ENCODE measurements around the gene EIF4ENIF1. TPM values are rescaled to one million over a fixed set of nuclear protein-coding genes. Genes with fewer than 3 reads are reported as not detected.
"Not testable (repeated sequence)": the region's sequence is repeated elsewhere in the genome, so short reads cannot be mapped to it uniquely, and the experiment has no call there.

Gene EIF4ENIF1
- total RNA-seq, 1 donor: 13.4 TPM

DNA sequence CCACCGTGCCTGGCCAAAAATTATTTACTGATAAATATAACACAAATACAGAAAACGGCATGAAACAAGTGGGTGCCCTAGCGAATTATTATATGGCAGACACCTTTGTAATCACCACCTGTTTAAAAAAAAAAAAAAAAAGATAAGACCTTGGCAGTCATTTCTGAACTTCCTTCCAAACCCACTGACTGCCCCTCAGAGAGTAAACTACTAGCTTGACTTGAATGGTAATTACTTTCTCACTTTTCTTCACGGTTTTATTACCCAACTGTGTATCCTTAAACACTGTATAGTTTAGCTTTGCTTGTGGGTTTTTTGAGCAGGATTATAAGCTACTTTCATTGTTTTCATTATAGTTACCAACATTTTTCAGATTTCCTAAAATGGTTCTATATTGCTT lies 30.4 kb upstream of the EIF4ENIF1 start:
- Histone ChIP-seq H3K4me2 (ENCODE audit: insufficient read depth, low read length) (no peak overlapping the region), H3K27ac (ENCODE audit: low read depth, low read length) (no peak overlapping the region), H2AFZ (ENCODE audit: low read length) (no peak overlapping the region), H4K20me1 (ENCODE audit: insufficient read depth, low read length) (no peaks in the 10 kb centered on the region), H3K4me1 (ENCODE audit: insufficient read depth, low read length) (no peaks in the 10 kb centered on the region), H3K4me3 (ENCODE audit: insufficient read depth, low read length) (no peak overlapping the region), H3K36me3 (ENCODE audit: insufficient read depth, low read length) (no peaks in the 10 kb centered on the region), H3K9me3 (ENCODE audit: low read depth, low read length) (no peaks in the 10 kb centered on the region), H3K27me3 (ENCODE audit: insufficient read depth, low read length) (no peaks in the 10 kb centered on the region), H3K79me2 (ENCODE audit: insufficient read depth, low read length) (peaks cover 4% of the 10 kb centered on the region)
- no peak for DNase-seq (ENCODE audit: insufficient read length, low spot score, missing footprints)
- TF ChIP-seq, protein P1, sequence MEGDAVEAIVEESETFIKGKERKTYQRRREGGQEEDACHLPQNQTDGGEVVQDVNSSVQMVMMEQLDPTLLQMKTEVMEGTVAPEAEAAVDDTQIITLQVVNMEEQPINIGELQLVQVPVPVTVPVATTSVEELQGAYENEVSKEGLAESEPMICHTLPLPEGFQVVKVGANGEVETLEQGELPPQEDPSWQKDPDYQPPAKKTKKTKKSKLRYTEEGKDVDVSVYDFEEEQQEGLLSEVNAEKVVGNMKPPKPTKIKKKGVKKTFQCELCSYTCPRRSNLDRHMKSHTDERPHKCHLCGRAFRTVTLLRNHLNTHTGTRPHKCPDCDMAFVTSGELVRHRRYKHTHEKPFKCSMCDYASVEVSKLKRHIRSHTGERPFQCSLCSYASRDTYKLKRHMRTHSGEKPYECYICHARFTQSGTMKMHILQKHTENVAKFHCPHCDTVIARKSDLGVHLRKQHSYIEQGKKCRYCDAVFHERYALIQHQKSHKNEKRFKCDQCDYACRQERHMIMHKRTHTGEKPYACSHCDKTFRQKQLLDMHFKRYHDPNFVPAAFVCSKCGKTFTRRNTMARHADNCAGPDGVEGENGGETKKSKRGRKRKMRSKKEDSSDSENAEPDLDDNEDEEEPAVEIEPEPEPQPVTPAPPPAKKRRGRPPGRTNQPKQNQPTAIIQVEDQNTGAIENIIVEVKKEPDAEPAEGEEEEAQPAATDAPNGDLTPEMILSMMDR (IDR thresholded peaks at IDR 0.05; ENCODE audit: extremely low read depth, low read depth, low read length): no peak

DNA sequence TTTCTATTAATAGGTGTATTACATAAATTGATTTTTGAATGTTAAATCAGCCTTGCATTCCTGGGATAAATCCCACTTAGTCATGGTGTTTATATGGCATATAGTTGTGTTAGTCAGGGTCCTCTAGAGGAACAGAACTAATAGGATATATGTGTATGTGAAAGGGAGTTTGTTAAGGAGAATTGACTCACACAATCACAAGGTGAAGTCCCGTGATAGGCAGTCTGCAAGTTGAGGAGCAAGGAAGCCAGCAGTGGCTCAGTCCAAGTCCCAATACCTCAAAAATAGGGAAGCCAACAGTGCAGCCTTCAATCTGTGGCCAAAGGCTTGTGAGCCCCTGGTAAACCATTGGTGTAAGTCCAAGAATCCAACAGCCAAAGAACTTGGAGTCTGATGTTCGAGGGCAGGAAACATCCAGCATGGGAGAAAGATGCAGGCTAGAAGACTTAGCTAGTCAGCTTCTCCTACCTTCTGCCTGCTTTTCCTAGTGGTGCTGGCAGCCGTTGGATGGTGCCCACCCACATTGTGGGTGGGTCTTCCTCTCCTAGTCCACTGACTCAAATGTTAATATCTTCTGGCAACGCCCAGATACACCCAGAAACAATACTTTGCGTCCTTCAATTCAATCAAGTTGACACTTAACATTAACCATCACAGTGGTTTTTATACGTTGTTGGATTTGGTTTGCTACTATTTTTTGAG lies 19.6 kb upstream of the EIF4ENIF1 start:
- Histone ChIP-seq H3K9me3 (ENCODE audit: low read depth, low read length) (no peaks in the 10 kb centered on the region), H3K27me3 (ENCODE audit: insufficient read depth, low read length) (no peaks in the 10 kb centered on the region), H3K79me2 (ENCODE audit: insufficient read depth, low read length) (peaks cover 14% of the 10 kb centered on the region), H2AFZ (ENCODE audit: low read length) (peak overlapping the region; percentile 36), H3K27ac (ENCODE audit: low read depth, low read length) (peak overlapping the region; percentile 10), H3K36me3 (ENCODE audit: insufficient read depth, low read length) (peaks cover 3% of the 10 kb centered on the region), H4K20me1 (ENCODE audit: insufficient read depth, low read length) (no peaks in the 10 kb centered on the region), H3K4me3 (ENCODE audit: insufficient read depth, low read length) (no peak overlapping the region), H3K4me1 (ENCODE audit: insufficient read depth, low read length) (peaks cover 13% of the 10 kb centered on the region), H3K4me2 (ENCODE audit: insufficient read depth, low read length) (no peak overlapping the region)
- TF ChIP-seq, protein P1 (IDR thresholded peaks at IDR 0.05; ENCODE audit: extremely low read depth, low read depth, low read length): no peak
- DNase-seq (ENCODE audit: insufficient read length, low spot score, missing footprints): no peak

DNA sequence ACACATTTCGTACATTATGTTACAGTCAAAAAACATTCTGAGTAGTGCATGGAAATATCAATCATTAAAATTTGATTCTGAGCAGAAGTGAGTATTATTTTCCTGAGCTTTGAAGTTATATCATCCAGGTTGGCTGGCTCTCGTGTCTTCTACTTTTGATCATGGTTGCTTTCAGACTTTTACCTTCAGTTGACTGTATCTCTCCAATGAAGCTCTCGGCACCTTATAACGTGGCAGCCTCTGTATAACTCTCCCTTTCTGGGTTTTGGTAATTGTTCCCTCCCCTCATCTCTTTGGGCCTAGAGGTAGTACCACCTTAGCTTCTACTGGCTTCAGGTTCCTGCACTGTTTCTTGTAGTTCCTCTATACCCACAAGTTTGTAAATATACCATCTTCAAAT lies 18.9 kb upstream of the EIF4ENIF1 start:
- TF ChIP-seq, protein P1 (IDR thresholded peaks at IDR 0.05; ENCODE audit: extremely low read depth, low read depth, low read length): no peak

GRCh38 chr22:31507517-31507916 lies 17.9 kb upstream of the EIF4ENIF1 start:
- not testable (repeated sequence) for H3K9me3 ChIP-seq (ENCODE audit: low read depth, low read length); DNase-seq (ENCODE audit: insufficient read length, low spot score, missing footprints); H3K36me3 ChIP-seq (ENCODE audit: insufficient read depth, low read length); H3K4me2 ChIP-seq (ENCODE audit: insufficient read depth, low read length); H3K4me3 ChIP-seq (ENCODE audit: insufficient read depth, low read length); H2AFZ ChIP-seq (ENCODE audit: low read length); H3K27ac ChIP-seq (ENCODE audit: low read depth, low read length); H4K20me1 ChIP-seq (ENCODE audit: insufficient read depth, low read length); H3K27me3 ChIP-seq (ENCODE audit: insufficient read depth, low read length)
- H3K79me2 ChIP-seq (ENCODE audit: insufficient read depth, low read length): peaks cover 29% of the 10 kb centered on the region
- H3K4me1 ChIP-seq (ENCODE audit: insufficient read depth, low read length): peaks cover 18% of the 10 kb centered on the region

More for the DNA sequence above, 18.9 kb upstream of the EIF4ENIF1 start:
- Histone ChIP-seq H3K4me3 (ENCODE audit: insufficient read depth, low read length) (no peak overlapping the region), H3K4me2 (ENCODE audit: insufficient read depth, low read length) (no peak overlapping the region), H3K27ac (ENCODE audit: low read depth, low read length) (no peak overlapping the region), H2AFZ (ENCODE audit: low read length) (no peak overlapping the region), H3K4me1 (ENCODE audit: insufficient read depth, low read length) (peaks cover 18% of the 10 kb centered on the region), H3K79me2 (ENCODE audit: insufficient read depth, low read length) (peaks cover 21% of the 10 kb centered on the region), H3K27me3 (ENCODE audit: insufficient read depth, low read length) (no peaks in the 10 kb centered on the region), H3K36me3 (ENCODE audit: insufficient read depth, low read length) (peaks cover 3% of the 10 kb centered on the region), H4K20me1 (ENCODE audit: insufficient read depth, low read length) (no peaks in the 10 kb centered on the region), H3K9me3 (ENCODE audit: low read depth, low read length) (no peaks in the 10 kb centered on the region)
- no peak for DNase-seq (ENCODE audit: insufficient read length, low spot score, missing footprints)
